Activated CD4-positive, alpha-beta memory T cell treated with anti-CD3 and anti-CD28 coated beads for 36 hours (primary cell): ENCODE measurements around the gene SPIRE2. TPM values are rescaled to one million over a fixed set of nuclear protein-coding genes. Genes with fewer than 3 reads are reported as not detected.
"Not testable (repeated sequence)": the region's sequence is repeated elsewhere in the genome, so short reads cannot be mapped to it uniquely, and the experiment has no call there.

Experiments
- CTCF ChIA-PET: fragments of 350-600 bp; sonication (Branson Sonifier 250); formaldehyde crosslinking; loops from one replicate; lab custom pipeline; 2021; ENCODE audit warnings: antibody characterized with exemption, inconsistent platforms; lab: Charles Lee
- POLR2A ChIA-PET: fragments of 350-600 bp; sonication (Branson Sonifier 250); formaldehyde crosslinking; loops from one replicate; lab custom pipeline; 2021; ENCODE audit warnings: antibody characterized with exemption; lab: Charles Lee
- DNase-seq: peaks from one replicate; pipeline ENCODE4 v3.0.0-alpha.2; 2020
- H3K27ac Mint-ChIP-seq: one replicate; pipeline ENCODE4 v1.8.0; 2021; ENCODE audit warnings: mixed read lengths
- H3K27me3 Mint-ChIP-seq: one replicate; pipeline ENCODE4 v1.8.0; 2021; ENCODE audit warnings: mixed read lengths
- H3K36me3 Mint-ChIP-seq: one replicate; pipeline ENCODE4 v1.8.0; 2021; ENCODE audit warnings: mixed read lengths
- H3K4me1 Mint-ChIP-seq: one replicate; pipeline ENCODE4 v1.8.0; 2021; ENCODE audit warnings: low read depth, mixed read lengths
- H3K4me3 Mint-ChIP-seq: one replicate; pipeline ENCODE4 v1.8.0; 2021; ENCODE audit warnings: mild to moderate bottlenecking, mixed read lengths
- H3K9me3 Mint-ChIP-seq: one replicate; pipeline ENCODE4 v1.8.0; 2021; ENCODE audit warnings: mixed read lengths
- intact Hi-C: fragments of 100-400 bp; cut with micrococcal nuclease; formaldehyde crosslinking; loops from one replicate; pipeline ENCODE4 v1.15.1; 2023
- total RNA-seq, 2 experiments: library from RNA; stranded (reverse); gene quantifications; one replicate each; pipeline ENCODE4 v1.2.3, GENCODE V29; 2021

The SPIRE2 gene
- total RNA-seq, 2 experiments from 2014 or later = 0.63 to 1.4 TPM

DNA sequence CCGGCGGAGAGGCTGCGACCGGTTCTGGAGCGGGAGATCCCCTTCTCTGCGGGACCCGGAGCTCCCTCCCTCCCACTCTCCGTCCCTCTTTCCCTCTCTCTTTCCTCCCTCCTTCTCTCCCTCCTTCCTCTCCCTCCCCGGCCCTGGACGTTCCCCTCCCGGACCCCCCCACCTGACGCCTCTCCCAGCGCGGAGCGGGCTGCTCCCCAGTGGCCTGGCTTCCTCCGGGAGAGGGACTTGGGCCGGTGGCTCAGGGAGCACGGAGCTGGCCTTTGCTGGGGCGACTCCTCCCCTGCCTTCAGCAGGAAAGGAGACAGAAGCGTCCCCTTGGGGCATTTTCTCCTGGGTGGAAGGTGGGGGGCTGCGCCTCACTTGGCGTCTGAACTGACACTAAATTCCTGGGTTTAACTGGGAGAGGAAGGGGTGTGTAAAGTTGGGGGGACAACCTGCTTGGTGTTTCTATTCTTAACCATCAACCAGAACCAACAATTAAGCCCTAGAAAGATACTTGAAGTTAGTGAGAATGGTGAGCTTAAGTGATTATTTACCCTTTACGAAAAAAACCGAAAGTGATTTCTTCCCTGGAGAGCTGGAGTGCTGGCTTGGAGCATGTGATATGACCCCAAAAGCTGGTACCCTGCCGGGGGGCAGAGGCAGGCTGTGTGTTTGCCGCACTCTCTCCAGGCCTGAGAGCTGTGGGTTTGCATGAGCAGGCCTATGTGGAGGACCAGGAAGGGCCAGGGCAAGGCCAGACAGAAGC, 775 bp downstream of the SPIRE2 start:
- DNase-seq = no peak
- Mint-ChIP-seq H3K27me3 (peaks cover 26% of the 10 kb centered on the region), H3K36me3 (no peaks in the 10 kb centered on the region), H3K4me1 (peaks cover 5% of the 10 kb centered on the region), H3K9me3 (no peaks in the 10 kb centered on the region), H3K4me3 (peak overlapping the region; percentile 65), H3K27ac (no peak overlapping the region)
- intact Hi-C loops = no loop called here
- ChIA-PET CTCF (interaction anchor here (1.1 to 2.8 kb wide), 3 partner anchors 9 to 34 kb away, joined by 3 to 8 read pairs (median 3); no protein-coding TSS in a partner anchor), POLR2A (interaction anchor here (1.0 kb wide), 1 partner anchor 8 kb away, joined by 3 read pairs; no protein-coding TSS in a partner anchor)

DNA sequence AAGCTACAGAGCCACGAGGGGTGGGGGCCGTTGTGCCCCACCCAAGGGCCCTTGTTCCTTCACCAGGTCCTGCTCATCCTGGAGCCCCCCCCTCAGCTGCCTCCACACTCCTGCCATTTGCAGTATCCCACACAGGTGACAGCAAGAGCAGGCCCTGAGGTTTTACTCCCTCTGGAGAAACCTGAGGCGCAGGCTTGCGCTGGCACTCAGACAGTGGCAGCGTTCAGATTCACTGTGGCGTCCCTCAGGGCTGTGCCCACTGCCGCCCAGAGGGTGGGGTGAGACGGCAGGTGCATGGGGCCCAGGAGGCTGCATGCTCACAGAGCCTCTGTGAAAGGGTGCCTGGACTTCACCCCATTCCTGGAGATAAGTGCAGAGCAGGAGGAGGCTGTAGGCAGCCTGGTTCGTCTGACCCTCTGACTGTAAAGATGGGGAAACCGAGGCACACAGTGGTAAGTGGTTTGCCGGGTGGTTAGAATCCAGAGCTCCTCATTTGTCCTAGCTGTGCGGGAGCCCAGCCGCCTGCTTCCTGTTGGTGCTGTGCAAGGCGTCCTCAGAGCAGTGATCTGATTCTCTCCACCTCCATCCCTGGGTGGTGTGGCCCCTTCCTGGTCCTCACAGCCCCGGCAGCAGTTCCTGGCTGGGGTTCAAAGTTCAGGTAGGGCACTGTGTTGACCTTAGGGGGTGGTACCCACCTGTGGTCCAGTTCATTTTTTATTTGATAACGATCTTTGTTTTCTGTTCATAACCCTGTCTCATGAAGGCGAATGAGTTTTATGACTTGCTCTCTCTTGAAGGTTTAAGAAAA, 1.6 kb downstream of the SPIRE2 start:
- intact Hi-C loops = no loop called here
- H3K27me3 Mint-ChIP-seq = peaks cover 26% of the 10 kb centered on the region
- H3K36me3 Mint-ChIP-seq = no peaks in the 10 kb centered on the region
- DNase-seq = no peak
- no peak overlapping the region for H3K4me3 Mint-ChIP-seq
- peaks cover 5% of the 10 kb centered on the region for H3K4me1 Mint-ChIP-seq
- H3K9me3 Mint-ChIP-seq = no peaks in the 10 kb centered on the region
- POLR2A ChIA-PET = no interaction called here
- no peak overlapping the region for H3K27ac Mint-ChIP-seq
- CTCF ChIA-PET = interaction anchor here (1.5 to 2.8 kb wide), 2 partner anchors 31 to 34 kb away, joined by 3 to 8 read pairs; no protein-coding TSS in a partner anchor

DNA sequence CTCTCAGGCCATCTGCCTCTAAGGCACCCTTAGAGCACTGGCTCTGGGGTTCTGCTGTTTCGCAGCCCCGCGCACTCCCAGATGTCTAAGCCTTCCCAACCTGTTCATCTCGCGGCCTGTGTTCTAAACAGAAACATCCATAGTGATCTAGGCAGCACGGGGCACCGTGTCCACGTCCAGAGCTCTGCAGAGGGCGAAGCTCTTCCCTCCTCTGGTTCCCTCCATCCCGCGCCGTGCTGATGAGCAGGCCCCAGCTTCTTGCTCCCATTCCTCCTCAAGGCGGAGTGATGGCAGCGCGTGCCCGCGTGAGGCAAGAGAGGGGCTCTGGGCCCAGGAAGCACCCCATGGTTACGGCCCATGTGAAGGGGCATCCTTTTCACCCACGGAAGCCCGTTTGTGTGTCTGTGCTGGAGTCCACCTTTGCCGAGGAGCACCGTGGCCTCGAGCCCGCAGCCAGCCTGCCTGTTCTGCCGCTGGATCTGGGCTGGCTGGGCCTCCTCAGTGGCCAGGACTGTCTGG, 3.6 kb downstream of the SPIRE2 start:
- intact Hi-C loops = no loop called here
- no peak for DNase-seq
- CTCF ChIA-PET = no interaction called here
- Mint-ChIP-seq H3K4me3 (no peak overlapping the region), H3K4me1 (peaks cover 5% of the 10 kb centered on the region), H3K27ac (no peak overlapping the region), H3K36me3 (no peaks in the 10 kb centered on the region), H3K27me3 (peaks cover 26% of the 10 kb centered on the region), H3K9me3 (no peaks in the 10 kb centered on the region)
- POLR2A ChIA-PET = no interaction called here

DNA sequence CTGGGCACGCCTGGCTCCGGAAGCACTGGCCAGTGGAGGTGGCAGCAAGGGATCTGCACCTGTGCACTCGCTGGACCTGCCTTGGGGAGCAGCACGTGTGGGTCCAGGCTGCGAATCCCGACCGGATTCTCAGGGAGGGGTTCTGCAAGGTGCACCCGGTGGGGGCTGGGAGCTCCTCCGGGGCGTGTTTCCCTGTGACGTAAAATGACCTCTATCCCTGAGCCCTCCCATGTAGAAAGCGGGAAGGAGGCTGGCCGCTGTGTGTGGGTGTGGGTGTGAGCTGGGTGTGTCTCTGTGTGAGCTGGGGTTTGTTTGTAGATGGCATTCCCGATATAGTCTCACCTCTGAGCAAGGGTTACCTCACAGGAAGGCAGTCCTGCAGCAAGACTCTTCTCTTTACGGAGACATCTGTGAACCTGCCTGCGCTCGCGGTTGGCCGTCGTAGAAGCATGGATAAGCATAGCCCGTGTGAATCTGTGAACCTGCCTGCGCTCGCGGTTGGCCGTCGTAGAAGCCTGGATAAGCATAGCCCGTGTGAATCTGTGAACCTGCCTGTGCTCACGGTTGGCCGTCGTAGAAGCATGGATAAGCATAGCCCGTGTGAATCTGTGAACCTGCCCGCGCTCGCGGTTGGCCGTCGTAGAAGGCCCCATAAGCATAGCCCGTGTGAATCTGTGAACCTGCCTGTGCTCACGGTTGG, 5.5 kb downstream of the SPIRE2 start:
- H3K27ac Mint-ChIP-seq, H3K36me3 Mint-ChIP-seq, CTCF ChIA-PET, H3K9me3 Mint-ChIP-seq, DNase-seq, POLR2A ChIA-PET, H3K4me3 Mint-ChIP-seq, intact Hi-C loops: not testable (repeated sequence)
- Mint-ChIP-seq H3K27me3 (peaks cover 22% of the 10 kb centered on the region), H3K4me1 (peaks cover 16% of the 10 kb centered on the region)

DNA sequence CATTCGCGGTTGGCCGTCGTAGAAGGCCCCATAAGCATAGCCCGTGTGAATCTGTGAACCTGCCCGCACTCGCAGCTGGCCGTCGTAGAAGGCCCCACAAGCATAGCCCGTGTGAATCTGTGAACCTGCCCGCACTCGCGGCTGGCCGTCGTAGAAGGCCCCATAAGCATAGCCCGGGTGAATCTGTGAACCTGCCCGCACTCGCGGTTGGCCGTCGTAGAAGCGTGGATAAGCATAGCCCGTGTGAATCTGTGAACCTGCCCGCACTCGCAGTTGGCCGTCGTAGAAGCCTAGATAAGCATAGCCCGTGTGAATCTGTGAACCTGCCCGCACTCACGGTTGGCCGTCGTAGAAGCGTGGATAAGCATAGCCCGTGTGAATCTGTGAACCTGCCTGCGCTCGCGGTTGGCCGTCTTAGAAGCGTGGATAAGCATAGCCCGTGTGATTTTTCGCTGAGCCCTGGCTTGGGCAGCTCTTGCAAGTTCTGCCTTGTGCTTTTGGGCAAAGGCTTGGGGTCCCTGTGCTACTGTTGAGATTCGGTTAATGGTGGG, 6.6 kb downstream of the SPIRE2 start:
- peaks cover 17% of the 10 kb centered on the region for H3K27me3 Mint-ChIP-seq
- POLR2A ChIA-PET = not testable (repeated sequence)

DNA sequence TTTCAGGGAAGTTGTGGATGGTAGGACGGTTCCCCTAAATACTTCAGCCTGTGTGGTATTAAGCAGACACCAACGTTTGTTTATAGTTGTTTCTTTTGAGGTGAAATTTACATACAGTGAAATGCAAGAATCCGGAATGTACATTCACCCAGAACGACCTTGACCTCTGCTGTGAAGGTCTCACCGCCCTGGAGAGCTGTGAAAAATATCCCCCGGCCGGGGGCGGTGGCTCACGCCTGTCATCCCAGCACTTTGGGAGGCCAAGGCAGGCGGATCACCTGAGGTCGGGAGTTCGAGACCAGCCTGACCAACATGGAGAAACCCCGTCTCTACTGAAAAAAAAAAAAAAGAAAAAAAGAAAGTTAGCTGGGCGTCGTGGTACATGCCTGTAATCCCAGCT, 8.2 kb downstream of the SPIRE2 start:
- H3K4me3 Mint-ChIP-seq, H3K27me3 Mint-ChIP-seq, intact Hi-C loops, POLR2A ChIA-PET, H3K9me3 Mint-ChIP-seq, DNase-seq, H3K27ac Mint-ChIP-seq, H3K36me3 Mint-ChIP-seq: not testable (repeated sequence)
- CTCF ChIA-PET = interaction anchor here (1.7 to 2.9 kb wide), 2 partner anchors 24 to 136 kb away, joined by 4 to 14 read pairs; no protein-coding TSS in a partner anchor
- peaks cover 17% of the 10 kb centered on the region for H3K4me1 Mint-ChIP-seq

More for the DNA sequence above, 6.6 kb downstream of the SPIRE2 start:
- H3K9me3 Mint-ChIP-seq, H3K27ac Mint-ChIP-seq, H3K4me3 Mint-ChIP-seq, intact Hi-C loops, H3K36me3 Mint-ChIP-seq, DNase-seq, CTCF ChIA-PET: not testable (repeated sequence)
- H3K4me1 Mint-ChIP-seq = peaks cover 14% of the 10 kb centered on the region

DNA sequence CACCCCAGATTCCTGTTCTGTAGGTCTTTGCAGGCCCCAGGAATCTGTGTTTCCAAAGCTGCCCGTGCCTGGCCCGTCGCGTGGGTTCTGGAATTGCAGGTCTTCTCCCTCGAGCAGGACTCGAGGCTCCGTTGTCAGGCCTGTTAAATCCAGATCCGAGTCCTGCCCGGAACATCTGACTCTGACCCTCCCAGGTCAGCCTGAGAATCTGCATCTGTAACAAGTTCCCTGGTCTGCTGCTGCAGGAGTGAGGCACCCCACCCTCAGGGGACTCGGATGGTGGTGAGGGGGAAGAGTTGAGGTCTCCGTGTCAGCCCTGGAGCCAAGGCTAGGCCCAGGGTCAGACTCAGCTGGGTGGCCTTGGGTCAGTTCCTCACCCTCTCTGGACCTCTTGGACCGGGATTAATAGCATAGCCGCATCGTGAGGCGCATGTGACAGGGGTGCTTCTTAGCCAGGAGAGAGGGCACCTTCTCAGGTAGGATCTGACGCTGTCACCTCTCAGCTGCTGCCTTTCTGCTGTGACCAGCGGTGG, 8.8 kb downstream of the SPIRE2 start:
- DNase-seq = no peak
- ChIA-PET POLR2A (interaction anchor here (1.1 kb wide), 1 partner anchor 9 kb away, joined by 3 read pairs; the partner anchor contains the start of gene SPIRE2), CTCF (interaction anchor here (0.9 to 2.9 kb wide), 7 partner anchors 11 to 137 kb away, joined by 3 to 14 read pairs (median 4); partner anchors contain the start of gene FANCA)
- intact Hi-C loops = no loop called here
- no peak overlapping the region for H3K4me3 Mint-ChIP-seq
- H3K36me3 Mint-ChIP-seq = no peaks in the 10 kb centered on the region
- peaks cover 17% of the 10 kb centered on the region for H3K4me1 Mint-ChIP-seq
- no peak overlapping the region for H3K27ac Mint-ChIP-seq
- peaks cover 6% of the 10 kb centered on the region for H3K27me3 Mint-ChIP-seq
- H3K9me3 Mint-ChIP-seq = no peaks in the 10 kb centered on the region

DNA sequence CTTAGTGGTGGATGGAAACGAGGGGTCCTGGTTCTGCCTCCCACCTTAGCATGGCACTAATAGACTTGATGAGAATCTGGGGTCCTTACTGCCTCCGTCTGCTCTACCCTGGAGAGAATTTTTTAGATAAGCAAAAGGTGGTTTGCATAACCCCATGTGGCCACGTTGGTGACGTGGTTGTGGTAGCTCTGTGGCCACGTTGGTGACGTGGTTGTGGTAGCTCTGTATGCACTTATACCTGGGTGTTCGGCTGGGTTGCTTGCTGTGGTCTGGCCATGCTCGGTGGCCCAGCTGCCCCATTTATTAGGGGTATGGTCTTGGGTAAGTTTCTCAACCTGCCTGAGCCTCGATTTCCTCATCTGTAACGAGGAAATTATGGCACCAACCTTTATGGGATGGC, 13.0 kb downstream of the SPIRE2 start:
- POLR2A ChIA-PET = no interaction called here
- peak; percentile 73 for DNase-seq
- intact Hi-C loops = no loop called here
- peaks cover 27% of the 10 kb centered on the region for H3K4me1 Mint-ChIP-seq
- H3K36me3 Mint-ChIP-seq = no peaks in the 10 kb centered on the region
- CTCF ChIA-PET = interaction anchor here (1.0 kb wide), 1 partner anchor 20 kb away, joined by 3 read pairs; no protein-coding TSS in a partner anchor
- H3K4me3 Mint-ChIP-seq = no peak overlapping the region
- no peaks in the 10 kb centered on the region for H3K27me3 Mint-ChIP-seq
- no peak overlapping the region for H3K27ac Mint-ChIP-seq
- no peaks in the 10 kb centered on the region for H3K9me3 Mint-ChIP-seq

DNA sequence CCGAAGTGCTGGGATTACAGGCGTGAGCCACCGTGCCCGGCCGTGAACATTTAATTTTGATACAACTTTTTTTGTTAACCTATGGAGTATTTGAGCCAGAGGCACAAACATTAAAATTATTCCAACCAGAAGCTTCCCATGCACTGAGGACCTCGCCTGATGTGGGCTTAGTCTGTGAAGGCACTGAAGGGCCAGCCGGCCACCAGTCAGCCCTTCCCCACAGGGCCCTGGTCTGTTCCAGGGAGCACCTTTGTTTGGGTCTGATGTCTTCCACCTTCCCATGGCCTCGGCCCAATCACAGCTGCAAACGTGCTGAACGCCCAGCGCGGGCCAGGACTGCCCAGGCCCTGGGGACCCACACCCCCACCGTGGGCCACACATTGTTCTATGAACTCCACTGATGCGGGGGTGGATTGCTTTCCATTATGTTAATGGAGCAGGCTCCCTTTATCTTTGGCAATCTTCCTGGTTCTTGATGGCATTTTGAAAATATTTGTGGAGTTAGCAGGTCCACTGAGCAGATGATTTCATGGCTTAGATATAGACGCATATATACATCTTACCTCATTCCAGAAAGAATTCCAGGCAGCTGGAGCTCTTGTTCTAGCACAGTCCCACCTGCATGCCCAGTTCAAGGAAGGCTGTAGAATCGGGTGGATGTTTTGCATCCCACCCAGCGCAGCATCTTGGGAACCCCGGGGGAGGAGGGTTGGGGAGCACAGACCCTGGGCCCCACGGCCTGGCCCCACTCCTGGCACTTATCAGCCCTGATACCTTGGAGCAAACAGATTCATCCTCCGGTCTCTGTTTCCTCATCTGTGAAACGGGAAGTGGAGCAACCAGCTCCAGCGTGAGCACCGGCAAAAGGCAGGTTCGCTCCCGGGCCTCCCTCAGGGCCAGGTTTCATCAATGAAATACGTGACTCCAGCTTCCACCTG, 14.5 kb downstream of the SPIRE2 start:
- no peak overlapping the region for H3K4me3 Mint-ChIP-seq
- no peaks in the 10 kb centered on the region for H3K36me3 Mint-ChIP-seq
- CTCF ChIA-PET = no interaction called here
- H3K27me3 Mint-ChIP-seq = no peaks in the 10 kb centered on the region
- DNase-seq = no peak
- H3K4me1 Mint-ChIP-seq = peaks cover 20% of the 10 kb centered on the region
- POLR2A ChIA-PET = interaction anchor here (0.5 kb wide), 1 partner anchor 106 kb away, joined by 3 read pairs; no protein-coding TSS in a partner anchor
- no peak overlapping the region for H3K27ac Mint-ChIP-seq
- intact Hi-C loops = no loop called here
- H3K9me3 Mint-ChIP-seq = no peaks in the 10 kb centered on the region
